Lower leg skin (tissue), 3 donors: ENCODE data around the gene SHISA3.

ENCODE experiments used
- POLR2A ChIP-seq, 2 donors: fragments of 450-650 bp; IDR thresholded peaks; one replicate each; pipeline ENCODE4 v1.6.1; 2016 to 2017; ENCODE audit warnings: antibody characterized with exemption in 2 of 2, mild to moderate bottlenecking in 1 of 2, moderate library complexity in 1 of 2
- TF ChIP-seq, protein P1 (sequence below), 3 donors: fragments of 450-650 bp; IDR thresholded peaks; one replicate each; pipeline ENCODE4 v1.5.1; 2016; ENCODE audit warnings: antibody characterized with exemption in 3 of 3, mild to moderate bottlenecking in 3 of 3, moderate library complexity in 2 of 3

- TF ChIP-seq, protein P1, sequence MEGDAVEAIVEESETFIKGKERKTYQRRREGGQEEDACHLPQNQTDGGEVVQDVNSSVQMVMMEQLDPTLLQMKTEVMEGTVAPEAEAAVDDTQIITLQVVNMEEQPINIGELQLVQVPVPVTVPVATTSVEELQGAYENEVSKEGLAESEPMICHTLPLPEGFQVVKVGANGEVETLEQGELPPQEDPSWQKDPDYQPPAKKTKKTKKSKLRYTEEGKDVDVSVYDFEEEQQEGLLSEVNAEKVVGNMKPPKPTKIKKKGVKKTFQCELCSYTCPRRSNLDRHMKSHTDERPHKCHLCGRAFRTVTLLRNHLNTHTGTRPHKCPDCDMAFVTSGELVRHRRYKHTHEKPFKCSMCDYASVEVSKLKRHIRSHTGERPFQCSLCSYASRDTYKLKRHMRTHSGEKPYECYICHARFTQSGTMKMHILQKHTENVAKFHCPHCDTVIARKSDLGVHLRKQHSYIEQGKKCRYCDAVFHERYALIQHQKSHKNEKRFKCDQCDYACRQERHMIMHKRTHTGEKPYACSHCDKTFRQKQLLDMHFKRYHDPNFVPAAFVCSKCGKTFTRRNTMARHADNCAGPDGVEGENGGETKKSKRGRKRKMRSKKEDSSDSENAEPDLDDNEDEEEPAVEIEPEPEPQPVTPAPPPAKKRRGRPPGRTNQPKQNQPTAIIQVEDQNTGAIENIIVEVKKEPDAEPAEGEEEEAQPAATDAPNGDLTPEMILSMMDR (IDR thresholded peaks at IDR 0.05), result no peak
- no peak for TF ChIP-seq POLR2A (IDR thresholded peaks at IDR 0.05)
Observed at GRCh38 chr4:42348692-42349091, 48.6 kb upstream of the SHISA3 start.
